MCF 10A (cell line): Measurements from ENCODE around the gene PCDHGA10. TPM values are rescaled to one million over a fixed set of nuclear protein-coding genes. Genes with fewer than 3 reads are reported as not detected.

ENCODE experiments used
- BruUV-seq: library from RNA; stranded (reverse); fragments of 400-500 nt; replicated peaks from 2 replicates; lab custom pipeline; 2021; lab: Mats Ljungman, UMichigan
- CTCF ChIA-PET: fragments of 300-600 bp; sonication (Branson Sonifier 250); formaldehyde crosslinking; extraction: SDS; loops from one replicate; lab custom pipeline; 2021; ENCODE audit warnings: antibody characterized with exemption, inconsistent platforms; lab: Yijun Ruan, JAX
- POLR2A ChIA-PET: fragments of 300-600, 350-650 bp; sonication (Branson Sonifier 250); formaldehyde crosslinking; extraction: SDS; loops from one replicate; lab custom pipeline; 2020; ENCODE audit warnings: antibody characterized with exemption, inconsistent platforms; lab: Yijun Ruan, JAX
- DNase-seq: peaks from one replicate; pipeline ENCODE4 v3.0.0-alpha.2; 2018; ENCODE audit not compliant: unreplicated experiment
- H3K27ac Mint-ChIP-seq: one replicate; pipeline ENCODE4 v1.8.0; 2022; ENCODE audit warnings: mild to moderate bottlenecking, low read depth, mixed read lengths; ENCODE audit not compliant: unreplicated experiment
- H3K27me3 Mint-ChIP-seq: one replicate; pipeline ENCODE4 v1.8.0; 2022; ENCODE audit warnings: mixed read lengths; ENCODE audit not compliant: insufficient read depth, unreplicated experiment
- H3K36me3 Mint-ChIP-seq: one replicate; pipeline ENCODE4 v1.8.0; 2022; ENCODE audit warnings: mild to moderate bottlenecking, moderate library complexity, mixed read lengths; ENCODE audit not compliant: insufficient read depth, unreplicated experiment
- H3K4me1 Mint-ChIP-seq: one replicate; pipeline ENCODE4 v1.8.0; 2022; ENCODE audit warnings: mixed read lengths; ENCODE audit not compliant: insufficient read depth, unreplicated experiment
- H3K4me3 Mint-ChIP-seq: one replicate; pipeline ENCODE4 v1.8.0; 2022; ENCODE audit warnings: mild to moderate bottlenecking, moderate library complexity, mixed read lengths; ENCODE audit not compliant: unreplicated experiment
- H3K9me3 Mint-ChIP-seq: one replicate; pipeline ENCODE4 v1.8.0; 2022; ENCODE audit warnings: mixed read lengths; ENCODE audit not compliant: unreplicated experiment
- CTCF ChIP-seq: fragments of 200-600 bp; IDR thresholded peaks from one replicate; pipeline ENCODE4 v1.8.0; 2022; ENCODE audit warnings: antibody characterized with exemption, mild to moderate bottlenecking; ENCODE audit not compliant: unreplicated experiment
- intact Hi-C: fragments of 100-400 bp; cut with micrococcal nuclease; formaldehyde crosslinking; loops from 2 replicates; pipeline ENCODE4 v1.14.1; 2022
- total RNA-seq: library from RNA; stranded (reverse); gene quantifications from 2 replicates; pipeline ENCODE4 v1.2.3, GENCODE V29; 2022

PCDHGA10 gene
- total RNA-seq, 1 experiment from 2014 or later = 1.4 TPM

- no TSS peak for BruUV-seq
- intact Hi-C loops = loop anchor here (10.0 kb wide), 2 partner anchors 194 to 334 kb away; partner anchors contain the start of gene PCDHB14
- no peaks in the 10 kb centered on the region for H3K36me3 Mint-ChIP-seq
- no peak overlapping the region for H3K27ac Mint-ChIP-seq
- H3K4me3 Mint-ChIP-seq = no peak overlapping the region
- DNase-seq = no peak
- no peak for TF ChIP-seq CTCF
- no peaks in the 10 kb centered on the region for H3K27me3 Mint-ChIP-seq
- H3K4me1 Mint-ChIP-seq = no peaks in the 10 kb centered on the region
- peaks cover 25% of the 10 kb centered on the region for H3K9me3 Mint-ChIP-seq
- ChIA-PET POLR2A (no interaction called here), CTCF (interaction anchor here (0.5 to 3.4 kb wide), 5 partner anchors 56 to 148 kb away, joined by 3 to 31 read pairs (median 6); partner anchors contain the start of genes PCDHGC3 and TAF7)
These were observed 6.5 kb downstream of the PCDHGA10 start for GRCh38 chr5:141419074-141419880.

- intact Hi-C loops = no loop called here
- H3K27ac Mint-ChIP-seq = no peak within 1 kb of the TSS
- no peak within 1 kb of the TSS for H3K4me3 Mint-ChIP-seq
- TF ChIP-seq CTCF = peak; percentile 18
- no peaks in the 10 kb centered on the region for H3K27me3 Mint-ChIP-seq
- H3K4me1 Mint-ChIP-seq = no peaks in the 10 kb centered on the region
- no peaks in the 10 kb centered on the region for H3K36me3 Mint-ChIP-seq
- POLR2A ChIA-PET = no interaction called here
- peaks cover 29% of the 10 kb centered on the region for H3K9me3 Mint-ChIP-seq
- peak; percentile 33 for DNase-seq
- no TSS peak for BruUV-seq
- CTCF ChIA-PET = interaction anchor here (0.5 to 2.6 kb wide), 10 partner anchors 9 to 236 kb away, joined by 3 to 9 read pairs (median 4); partner anchors contain the start of genes PCDHGA12 and PCDHGC3
These were observed 8.2 kb downstream of the PCDHGA10 start, which contains the start of gene PCDHGA11 for GRCh38 chr5:141420855-141421488. Gene PCDHGA11, plus strand, starts transcription at chr5:141421051. Its CDS starts 177 bp downstream, at chr5:141421228.

GRCh38 chr5:141421489-141421855 is 8.7 kb downstream of the PCDHGA10 start:
- intact Hi-C loops = no loop called here
- ChIA-PET POLR2A (interaction anchor here (0.9 kb wide), 1 partner anchor 137 kb away, joined by 3 read pairs; no protein-coding TSS in a partner anchor), CTCF (interaction anchor here (0.7 to 2.6 kb wide), 7 partner anchors 8 to 183 kb away, joined by 3 to 9 read pairs (median 4); partner anchors contain the start of genes PCDHGA10, PCDHGA12 and PCDHGC3)
- BruUV-seq = no TSS peak
- no peaks in the 10 kb centered on the region for H3K36me3 Mint-ChIP-seq
- no peaks in the 10 kb centered on the region for H3K4me1 Mint-ChIP-seq
- no peak overlapping the region for H3K4me3 Mint-ChIP-seq
- H3K27ac Mint-ChIP-seq = no peak overlapping the region
- no peak for TF ChIP-seq CTCF
- DNase-seq = no peak
- H3K27me3 Mint-ChIP-seq = no peaks in the 10 kb centered on the region
- H3K9me3 Mint-ChIP-seq = peaks cover 34% of the 10 kb centered on the region

GRCh38 chr5:141422742-141423291 is 10.0 kb downstream of the PCDHGA10 start:
- Mint-ChIP-seq H3K27me3 (no peaks in the 10 kb centered on the region), H3K27ac (no peak overlapping the region), H3K9me3 (peaks cover 41% of the 10 kb centered on the region), H3K4me3 (no peak overlapping the region), H3K36me3 (no peaks in the 10 kb centered on the region), H3K4me1 (no peaks in the 10 kb centered on the region)
- no TSS peak for BruUV-seq
- CTCF ChIA-PET = interaction anchor here (1.2 kb wide), 1 partner anchor 10 kb away, joined by 4 read pairs; the partner anchor contains the start of gene PCDHGA10
- no peak for DNase-seq
- intact Hi-C loops = no loop called here
- TF ChIP-seq CTCF = no peak
- POLR2A ChIA-PET = interaction anchor here (0.6 kb wide), 1 partner anchor 94 kb away, joined by 3 read pairs; no protein-coding TSS in a partner anchor
